HG03139 (cell line): ENCODE measurements around the gene PTGS1.
"Not testable (repeated sequence)": the region's sequence is repeated elsewhere in the genome, so short reads cannot be mapped to it uniquely, and the experiment has no call there.

Experiments used
- ATAC-seq: cut with Tn5 transposase; IDR thresholded peaks from one replicate; pipeline ENCODE4 v1.9.1; 2021; ENCODE audit not compliant: unreplicated experiment

Gene PTGS1

DNA sequence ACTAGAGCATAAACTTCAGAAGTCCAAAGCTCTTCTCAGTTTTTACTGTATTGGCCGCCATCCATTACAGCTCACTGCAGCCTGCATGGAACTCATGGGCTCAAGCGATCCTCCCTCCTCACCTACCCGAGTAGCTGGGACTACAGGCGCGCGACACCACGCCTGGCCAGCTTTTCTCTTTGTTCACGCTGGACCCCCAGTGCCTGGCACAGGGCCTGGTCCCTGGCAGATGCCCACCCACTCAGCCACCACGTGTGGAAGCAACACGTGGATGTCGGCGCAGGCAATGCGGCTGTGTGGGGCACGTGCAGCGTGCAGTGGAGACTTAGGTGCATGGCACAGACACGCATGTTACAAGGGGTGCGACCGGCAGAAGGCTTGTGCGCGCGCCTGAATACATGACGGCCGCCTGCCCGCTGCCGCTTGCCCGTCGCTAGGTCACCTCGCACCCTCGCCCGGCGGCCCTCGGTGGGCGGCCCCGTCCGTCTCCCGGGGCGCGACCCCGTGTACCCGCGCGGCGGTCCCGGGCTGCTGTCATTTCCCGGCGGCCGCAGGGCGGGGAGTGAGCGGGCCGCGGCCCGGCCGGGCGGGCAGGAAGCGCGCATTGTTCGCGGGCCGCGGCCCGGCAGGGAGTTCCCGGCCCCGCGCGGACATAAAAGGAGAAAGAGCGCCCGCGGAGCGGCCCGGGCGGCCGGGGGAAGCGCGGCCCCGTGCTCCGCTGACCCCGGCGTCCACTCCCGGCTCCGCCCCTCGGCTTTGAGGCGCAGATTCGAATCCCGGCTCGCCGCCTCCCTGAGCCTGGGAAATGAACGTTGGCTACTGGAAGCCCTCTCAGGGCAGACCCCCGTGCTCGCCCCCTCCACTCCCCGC is 24.1 kb upstream of the PTGS1 start:
- ATAC-seq = no peak

DNA sequence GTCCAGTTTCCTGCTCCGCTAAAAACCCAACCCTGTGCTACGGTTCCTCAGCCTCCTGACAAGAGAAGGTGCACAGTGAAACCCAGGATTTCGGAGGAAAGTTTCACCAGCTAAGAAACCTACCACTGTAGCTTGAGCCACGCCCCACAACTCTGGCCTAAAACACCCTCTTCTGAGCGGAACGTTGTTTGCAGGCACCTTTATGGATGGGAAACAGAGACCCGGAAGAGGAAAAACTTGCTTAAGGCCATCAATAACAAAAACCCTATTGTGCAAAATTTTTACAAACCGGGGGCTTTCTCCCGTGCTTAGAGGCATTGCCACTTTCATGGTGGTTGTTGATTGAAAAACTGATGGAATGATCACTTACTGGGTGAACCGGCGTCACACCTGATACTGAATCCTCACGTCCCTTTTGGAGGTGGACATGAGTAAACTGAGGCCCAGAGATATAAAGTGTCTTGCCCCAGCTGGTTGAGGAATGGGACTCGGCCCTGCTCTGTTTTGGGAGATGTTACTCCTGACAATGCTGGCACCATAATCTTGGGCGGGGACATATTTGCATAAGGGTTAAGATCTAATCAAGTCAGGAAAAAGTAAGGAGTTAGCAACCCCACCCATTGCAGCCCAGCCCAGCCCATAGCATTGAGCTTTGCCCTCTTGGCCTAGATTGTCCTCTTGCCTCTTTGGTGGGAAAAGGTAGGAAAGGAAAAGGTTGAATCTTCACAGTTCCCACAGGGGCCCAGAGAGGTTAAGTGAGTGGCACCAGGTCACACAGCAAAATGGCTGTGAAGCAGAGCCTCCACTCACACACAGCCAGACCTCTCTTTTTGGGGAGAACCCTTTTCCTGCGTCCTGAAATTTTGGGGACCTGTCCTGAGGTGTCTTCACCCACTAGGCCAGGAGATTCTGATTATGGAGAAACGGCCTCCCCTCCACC is 23.2 kb upstream of the PTGS1 start:
- ATAC-seq = no peak

DNA sequence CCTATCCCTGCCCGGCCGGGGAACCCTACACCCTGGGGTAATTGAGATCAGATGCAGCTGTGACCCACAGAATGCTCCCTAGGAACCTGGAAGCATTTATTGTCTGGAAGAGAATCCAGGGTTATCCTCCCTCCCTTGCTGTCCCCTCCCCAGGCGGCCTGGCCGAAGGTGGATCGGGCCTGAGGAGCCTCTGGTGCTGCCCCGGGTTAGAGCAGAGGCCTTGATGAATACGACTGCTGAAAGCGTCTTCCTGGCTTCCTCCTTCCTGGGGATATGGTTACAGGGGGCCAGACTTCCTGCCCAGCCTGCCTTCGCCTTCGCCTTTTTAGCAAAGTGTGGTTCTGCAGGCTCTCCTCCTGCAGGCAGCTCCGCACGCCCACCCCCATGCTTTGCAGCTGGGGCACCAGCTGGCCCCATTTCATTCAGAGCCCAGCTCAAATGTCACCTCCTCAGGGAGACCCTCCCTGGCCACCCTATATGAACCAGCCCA is 22.5 kb upstream of the PTGS1 start:
- no peak for ATAC-seq

DNA sequence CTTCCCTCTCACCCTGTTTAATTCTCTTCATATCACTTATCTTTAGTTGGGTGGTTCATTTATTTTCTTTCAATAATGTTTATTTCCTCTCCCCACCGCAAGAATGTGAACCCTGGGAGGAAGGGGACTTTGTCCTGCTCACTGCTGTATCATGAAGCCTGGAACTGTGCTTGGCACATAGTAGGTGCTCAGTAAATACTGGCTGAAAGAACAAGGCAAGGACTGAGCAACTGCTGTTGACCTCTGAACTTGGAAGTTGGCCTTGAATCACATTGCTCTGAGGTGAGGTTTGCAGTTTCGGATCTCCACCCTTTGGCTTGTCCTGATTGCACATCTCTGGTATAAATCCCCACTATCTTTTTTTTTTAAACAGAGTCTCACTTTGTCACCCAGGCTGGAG is 22.0 kb upstream of the PTGS1 start:
- no peak for ATAC-seq

DNA sequence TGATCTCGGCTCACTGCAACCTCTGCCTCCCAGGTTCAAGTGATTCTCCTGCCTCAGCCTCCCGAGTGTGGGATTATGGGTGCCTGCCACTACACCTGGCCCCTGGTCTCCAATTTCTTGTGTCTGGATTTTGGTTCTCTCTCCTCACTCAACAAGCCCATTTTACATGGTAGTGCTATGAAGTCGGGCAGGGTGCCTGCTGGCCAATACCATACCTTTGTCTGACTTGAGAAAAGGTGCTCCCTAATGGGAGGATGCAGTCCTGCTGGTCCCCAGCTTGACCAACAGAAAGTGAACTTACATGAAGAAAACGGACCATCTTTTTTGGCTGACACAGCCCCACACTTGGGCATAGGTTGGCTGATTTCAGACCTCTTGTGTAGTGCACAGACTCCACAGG is 21.6 kb upstream of the PTGS1 start:
- no peak for ATAC-seq

DNA sequence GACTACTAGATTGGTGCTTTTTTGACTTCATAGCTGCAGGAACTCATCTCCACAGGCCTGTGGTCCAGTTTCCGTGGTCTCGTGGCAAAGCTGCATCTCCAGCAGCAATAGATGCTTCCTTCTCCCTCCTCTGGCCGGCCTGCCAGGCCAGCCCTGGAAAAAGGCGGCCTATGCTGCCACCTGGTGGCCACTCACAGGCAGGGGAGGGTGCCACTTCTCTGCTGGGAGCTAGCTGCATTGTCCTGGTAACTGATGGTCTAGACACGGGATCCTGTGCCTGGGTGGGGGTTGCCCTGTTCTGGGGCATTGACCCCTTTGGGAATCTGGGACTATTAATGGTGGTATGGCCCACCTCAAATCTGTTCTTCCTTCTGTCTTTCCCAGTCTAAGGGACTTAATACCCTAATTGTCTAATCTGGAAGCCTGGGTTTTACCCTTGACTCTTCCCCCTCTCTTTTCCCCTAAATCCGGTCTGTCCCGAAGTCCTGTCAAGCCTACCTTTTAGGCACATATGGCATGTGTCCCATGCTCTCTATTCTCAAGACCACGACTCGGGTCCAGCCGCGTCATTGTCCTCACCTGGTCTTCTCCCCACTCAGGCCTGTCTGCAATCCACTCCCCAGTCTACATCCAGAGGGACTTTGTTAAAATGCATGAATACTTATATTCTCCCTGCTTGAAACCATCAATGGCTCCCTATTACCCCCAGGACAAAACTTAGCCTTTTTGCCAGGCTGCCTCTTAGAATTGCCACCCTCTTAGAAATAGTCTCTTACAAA is 20.1 kb upstream of the PTGS1 start:
- peak; percentile 72 for ATAC-seq

DNA sequence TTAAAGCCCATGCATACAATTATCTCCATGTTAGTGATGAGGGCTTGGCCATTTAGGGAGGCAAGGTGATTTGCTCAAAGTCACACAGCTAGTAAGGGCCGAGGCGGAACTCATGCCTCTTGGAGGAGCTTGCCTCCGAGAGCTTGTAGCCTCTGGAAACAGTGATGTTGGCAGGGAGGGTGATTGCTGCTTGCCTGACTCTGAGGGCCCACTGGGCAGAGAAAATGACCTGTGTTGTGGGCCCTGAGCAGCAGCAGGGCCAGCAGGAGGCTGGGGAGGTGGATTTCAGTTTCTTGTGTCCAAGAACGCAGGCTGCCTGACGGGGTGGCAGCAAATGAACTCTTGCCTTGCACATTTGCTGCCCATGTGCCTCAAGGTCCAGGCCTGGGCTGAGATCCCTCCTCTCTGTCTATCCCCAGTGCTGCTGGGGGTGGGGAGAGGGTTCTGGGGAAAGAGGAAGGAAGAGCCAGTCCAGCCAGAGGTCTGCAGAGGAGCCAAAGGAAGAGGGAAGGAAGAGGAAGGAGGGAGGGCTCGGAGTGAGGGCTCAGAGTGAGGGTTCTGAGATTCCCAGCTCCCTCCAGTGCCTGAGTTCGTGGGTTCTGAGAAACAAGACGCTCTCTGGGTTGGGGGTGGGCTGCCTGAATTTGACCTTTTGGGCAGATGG is 16.2 kb upstream of the PTGS1 start:
- no peak for ATAC-seq

DNA sequence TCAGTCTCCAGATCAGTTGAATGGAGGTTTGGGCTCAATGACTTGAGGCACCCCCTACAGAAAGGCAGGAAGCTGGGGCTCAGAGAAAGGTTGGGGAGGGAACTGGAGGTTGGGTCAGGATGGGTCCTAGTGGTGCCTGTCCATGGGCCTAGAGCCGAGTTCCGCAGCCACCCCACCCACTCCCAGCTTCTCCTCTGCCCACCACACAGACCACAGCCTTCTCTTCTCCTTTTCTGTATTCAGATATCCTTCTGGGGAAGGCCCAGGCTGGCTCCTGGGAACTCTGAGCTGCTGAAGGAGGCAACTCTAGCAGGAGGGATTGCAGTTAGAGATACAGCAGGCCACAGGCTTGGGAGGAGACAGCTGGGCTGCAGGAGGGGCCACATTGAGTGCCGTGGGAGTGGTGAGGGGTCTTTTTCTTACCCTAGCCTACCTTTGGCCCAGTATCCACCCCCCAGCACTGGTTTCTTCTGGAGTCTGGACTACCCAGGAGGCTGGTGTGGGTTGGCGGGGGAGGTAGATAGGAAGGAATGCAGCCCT is 15.4 kb upstream of the PTGS1 start:
- no peak for ATAC-seq

DNA sequence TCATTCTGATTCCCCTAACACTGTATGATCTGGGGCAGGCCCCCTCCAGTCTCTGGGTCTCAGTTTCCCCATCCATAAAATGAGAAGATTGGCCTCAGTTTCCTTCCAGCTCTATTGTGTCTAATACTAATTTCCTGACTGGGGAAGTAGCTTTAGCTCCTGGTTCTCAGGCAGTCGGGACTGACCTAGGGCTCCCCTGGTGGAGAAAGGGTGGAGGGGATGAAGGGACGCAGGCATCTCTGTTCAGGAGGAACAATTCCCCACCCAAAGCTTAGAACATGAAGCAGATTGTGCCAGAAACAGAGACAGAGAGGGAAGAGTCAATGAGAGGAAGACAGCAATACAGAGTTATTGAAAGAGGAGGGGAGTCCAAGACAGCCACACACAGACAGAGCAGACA is 14.2 kb upstream of the PTGS1 start:
- ATAC-seq = no peak

DNA sequence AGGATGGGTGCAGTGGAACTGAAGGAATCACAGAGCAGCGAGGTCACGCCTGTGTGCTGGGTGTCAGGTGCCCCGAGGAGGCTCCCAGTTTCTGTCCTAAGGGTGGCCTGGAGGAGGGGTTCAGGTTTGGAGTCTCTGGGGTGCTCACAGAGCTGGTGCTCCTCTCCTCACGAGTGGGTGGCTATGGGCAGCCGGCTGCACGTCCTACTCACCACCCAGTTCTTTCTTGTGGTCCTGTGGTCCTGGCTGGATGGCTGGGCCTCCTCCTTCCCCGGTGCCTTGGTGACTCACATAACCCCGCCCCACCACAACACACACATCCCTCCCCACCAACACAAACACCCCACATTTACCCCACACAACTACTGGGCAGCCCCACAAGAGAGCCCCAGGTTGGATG is 9.9 kb upstream of the PTGS1 start:
- ATAC-seq = no peak

DNA sequence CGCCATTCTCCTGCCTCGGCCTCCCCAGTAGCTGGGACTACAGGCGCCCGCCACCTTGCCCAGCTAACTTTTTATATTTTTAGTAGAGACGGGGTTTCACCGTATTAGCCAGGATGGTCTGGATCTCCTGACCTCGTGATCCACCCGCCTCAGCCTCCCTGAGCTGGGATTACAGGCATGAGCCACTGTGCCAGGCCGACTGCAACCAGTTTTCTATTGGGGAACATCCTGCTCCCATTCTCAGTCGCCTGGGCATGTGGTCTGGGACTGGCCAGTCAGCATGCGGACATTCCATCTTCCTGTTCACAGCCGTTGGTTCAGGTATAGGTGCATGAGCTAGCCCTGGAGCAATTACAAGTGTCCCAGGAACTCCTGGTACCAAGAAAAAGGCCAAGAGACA is 7.7 kb upstream of the PTGS1 start:
- not testable (repeated sequence) for ATAC-seq

DNA sequence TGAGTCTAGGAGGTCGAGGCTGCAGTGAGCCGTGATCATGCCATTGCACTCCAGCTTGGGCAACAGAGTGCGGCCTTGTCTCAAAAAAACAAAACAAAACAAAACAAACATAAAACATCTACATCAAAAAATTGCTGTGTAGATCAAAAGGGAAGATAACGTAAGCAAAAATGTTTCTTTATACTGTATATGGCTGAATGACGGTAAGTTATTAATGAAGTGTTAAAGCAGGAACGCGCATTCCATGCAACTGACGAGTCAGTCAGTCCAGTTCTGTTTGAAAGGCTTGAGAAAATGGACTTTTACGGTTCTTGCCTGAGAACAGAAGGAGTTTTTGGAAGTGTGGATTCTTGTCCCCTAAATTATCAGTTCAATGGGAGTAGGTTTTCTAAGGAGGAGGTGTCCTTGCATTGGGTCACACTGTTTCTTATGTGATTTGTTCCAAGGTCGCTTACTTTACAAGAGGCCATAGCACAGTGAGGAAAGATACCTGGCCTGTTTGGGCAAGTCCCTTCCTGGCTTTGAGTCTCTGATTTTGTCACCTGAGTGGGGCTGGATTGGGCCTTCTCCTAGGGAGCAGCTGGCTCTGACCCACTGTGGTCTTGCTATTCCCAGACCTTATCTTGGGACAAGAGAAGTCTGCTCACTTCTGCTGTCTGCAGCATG is 6.6 kb upstream of the PTGS1 start:
- no peak for ATAC-seq

DNA sequence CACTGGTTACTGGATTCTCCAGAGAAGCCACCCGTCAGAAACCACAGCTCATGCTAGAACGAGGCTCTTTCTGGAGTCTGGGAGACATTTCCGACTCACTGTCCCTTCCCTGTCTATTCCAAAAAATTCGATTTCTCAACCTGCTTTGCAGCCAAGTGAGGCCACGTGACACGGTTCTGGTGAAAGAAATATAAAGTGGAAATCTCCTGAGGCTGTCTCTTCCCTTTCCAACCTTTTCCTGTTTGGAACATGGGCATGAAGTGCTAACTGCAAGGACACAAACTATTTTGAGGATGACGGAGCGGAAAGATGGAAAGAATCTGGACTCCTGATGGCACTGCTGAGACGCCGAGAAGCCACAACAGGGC is 6.1 kb upstream of the PTGS1 start:
- ATAC-seq = no peak

DNA sequence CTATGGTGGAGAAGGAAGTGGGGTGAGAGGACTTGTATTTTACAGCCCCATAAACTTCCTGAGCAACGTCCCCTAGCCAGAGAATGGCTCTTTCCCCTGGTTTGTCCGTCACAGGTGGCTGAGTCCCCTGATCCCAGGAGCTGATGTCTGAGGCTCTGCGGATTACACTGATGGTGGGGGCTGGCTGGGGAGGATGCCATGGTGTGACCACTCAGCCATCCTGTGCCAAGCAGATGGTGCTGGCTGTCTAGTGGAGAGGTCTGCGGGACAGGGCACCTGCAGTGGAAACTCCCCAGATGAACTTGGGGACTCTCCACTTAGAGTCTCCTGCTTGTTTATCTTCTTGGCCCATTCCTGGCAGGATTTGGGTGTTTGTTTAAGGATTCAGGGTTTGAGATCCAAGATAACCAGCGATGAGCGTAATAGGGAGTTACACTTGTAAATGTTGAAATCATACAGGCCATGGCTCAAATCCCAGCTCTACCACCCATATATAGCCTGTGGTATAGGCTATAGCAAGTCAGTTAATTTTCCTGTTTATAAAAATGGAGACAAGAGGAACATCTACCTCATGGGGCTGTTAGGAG is 4.7 kb upstream of the PTGS1 start:
- ATAC-seq = no peak

DNA sequence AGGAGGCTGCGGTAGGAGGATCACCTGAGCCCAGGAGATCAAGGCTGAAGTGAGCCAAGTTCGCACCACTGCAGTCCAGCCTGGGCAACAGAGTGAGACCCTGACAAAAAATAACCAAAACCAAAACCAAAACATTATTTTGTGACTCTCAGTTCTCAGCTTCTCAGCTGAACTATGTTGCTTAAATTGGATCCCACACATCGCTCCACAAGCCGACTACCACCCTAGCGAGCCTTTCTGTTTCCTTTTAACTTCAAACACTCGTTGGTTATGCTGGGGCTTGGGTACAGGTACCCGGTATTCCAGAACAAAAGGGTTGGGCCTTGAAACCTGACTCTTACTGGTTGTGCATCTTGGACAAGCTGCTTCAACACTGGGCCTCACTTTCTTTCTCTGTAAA is 3.8 kb upstream of the PTGS1 start:
- ATAC-seq = no peak

DNA sequence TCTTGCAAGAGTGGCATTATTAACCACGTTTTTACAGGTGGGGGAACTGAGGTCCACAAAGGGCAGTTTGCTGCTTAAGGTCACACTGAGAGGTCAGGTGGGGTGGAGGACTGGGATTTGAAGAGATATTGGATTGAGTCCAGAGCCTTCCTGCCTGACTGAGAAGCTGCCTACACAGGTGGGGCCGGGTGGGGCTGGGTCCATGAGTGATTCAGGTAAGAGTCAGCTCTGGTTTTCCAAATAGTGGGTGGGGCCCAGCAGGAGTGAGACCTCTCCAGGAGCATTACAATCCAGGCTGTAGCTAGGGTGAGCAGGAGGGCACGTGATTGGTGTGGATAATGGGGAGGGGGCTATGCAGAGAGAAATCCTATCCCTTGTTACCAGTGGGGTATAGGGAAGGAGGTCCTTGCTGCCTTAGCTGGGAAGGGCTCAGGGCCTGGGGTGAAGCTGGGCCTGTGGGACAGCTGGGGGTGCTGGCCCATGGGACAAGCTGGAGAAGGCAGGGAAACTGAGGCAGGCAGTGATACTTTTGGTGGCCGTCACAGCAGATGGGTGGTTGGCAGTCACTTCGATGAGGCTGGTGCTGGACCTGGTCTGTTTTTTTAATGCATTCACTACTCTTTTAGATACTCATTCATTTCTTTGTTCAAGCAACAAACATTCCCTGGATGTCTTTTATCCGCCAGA is 2.9 kb upstream of the PTGS1 start:
- no peak for ATAC-seq

DNA sequence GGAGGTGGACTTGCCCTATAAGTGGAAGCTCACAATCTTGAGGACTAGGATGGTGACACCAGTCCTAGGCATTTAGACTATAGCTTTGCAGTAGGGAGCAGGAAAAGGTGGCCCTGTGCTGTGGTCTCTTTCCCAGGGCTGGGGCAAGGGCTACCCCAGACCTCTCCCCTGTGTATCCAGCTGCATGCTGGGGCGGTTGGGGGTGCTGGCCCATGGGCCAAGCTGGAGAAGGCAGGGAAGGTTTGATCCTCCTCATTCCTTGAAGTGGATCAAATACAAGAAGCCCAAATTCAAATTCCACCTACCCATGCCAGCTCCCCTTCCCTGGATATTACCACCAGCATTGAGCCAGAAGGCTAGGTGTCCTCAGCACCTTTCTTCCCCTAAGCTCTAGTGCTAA is 2.2 kb upstream of the PTGS1 start:
- no peak for ATAC-seq

DNA sequence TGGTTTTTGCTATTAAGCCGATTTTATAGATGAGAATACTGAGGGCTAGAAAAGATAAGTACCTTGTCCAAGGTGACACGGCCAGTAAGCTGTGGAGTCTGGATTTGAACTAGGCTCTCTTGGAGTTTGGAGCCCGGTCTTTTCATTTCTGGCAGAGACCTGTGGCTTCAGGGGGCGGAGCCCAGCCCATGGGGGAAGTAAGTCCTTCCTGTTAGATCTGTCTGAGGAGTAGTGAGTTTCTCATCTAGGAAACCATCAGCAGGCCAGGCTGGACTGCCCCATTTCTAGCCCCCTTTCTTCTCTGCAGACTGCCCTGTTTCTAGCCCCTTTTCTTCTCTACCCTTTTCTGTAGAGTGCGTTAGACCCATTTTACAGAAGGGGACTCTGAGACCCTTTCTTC is 521 bp upstream of the PTGS1 start:
- peak; percentile 30 for ATAC-seq

DNA sequence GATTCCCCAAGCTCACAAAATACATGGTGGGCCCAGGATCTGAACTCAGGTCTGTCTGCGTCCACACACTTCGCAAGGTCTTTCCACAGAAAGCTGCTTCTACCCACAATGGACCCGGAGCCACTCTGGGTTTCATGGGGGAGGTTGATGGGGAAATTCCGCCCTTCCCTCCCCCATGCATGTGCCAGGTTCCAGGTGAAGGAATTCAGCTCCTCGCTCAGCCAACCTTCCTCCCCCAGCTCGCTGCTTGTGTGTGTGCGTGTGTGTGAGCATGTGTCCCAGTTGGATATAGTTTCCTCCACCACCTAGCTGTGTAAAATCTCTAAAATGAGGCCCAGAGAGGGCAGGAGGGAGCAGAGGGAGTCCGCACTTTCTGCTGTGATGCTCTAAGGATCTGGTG is 1.0 kb downstream of the PTGS1 start:
- ATAC-seq = no peak
